Brain microvascular endothelial cell (primary cell): Measurements from ENCODE around the gene NT5DC3.

Source experiments
- DNase-seq: peaks from one replicate; pipeline ENCODE4 v3.0.0-alpha.2; 2020
- H3K27ac ChIP-seq: fragments of 250-450 bp; sonication (Bioruptor Pico); 2 replicates; pipeline ENCODE4 v1.5.1; 2020; ENCODE audit warnings: mild to moderate bottlenecking, moderate library complexity
- H3K27me3 ChIP-seq: fragments of 250-450 bp; sonication (Bioruptor Pico); replicated peaks from 2 replicates; pipeline ENCODE4 v1.5.1; 2020; ENCODE audit warnings: mild to moderate bottlenecking
- H3K36me3 ChIP-seq: fragments of 250-450 bp; sonication (Bioruptor Pico); replicated peaks from 2 replicates; pipeline ENCODE4 v1.5.1; 2020; ENCODE audit warnings: mild to moderate bottlenecking
- H3K4me3 ChIP-seq: 2 replicates; pipeline ENCODE4 v1.5.1; 2011; ENCODE audit warnings: low read depth, mild to moderate bottlenecking, control low read depth, low read length, moderate library complexity
- CTCF ChIP-seq: IDR thresholded peaks from 2 replicates; pipeline ENCODE4 v1.5.1; 2011; ENCODE audit warnings: low read depth, mild to moderate bottlenecking, moderate library complexity, low read length, control low read depth, inconsistent platforms; ENCODE audit errors: missing control alignments
- in situ Hi-C: cut with HindIII; loops from 2 replicates; pipeline ENCODE4 v1.10.0; 2017; ENCODE audit warnings: low sequenced_read_pairs, low pct_ligation_motif_present

Gene NT5DC3

DNA sequence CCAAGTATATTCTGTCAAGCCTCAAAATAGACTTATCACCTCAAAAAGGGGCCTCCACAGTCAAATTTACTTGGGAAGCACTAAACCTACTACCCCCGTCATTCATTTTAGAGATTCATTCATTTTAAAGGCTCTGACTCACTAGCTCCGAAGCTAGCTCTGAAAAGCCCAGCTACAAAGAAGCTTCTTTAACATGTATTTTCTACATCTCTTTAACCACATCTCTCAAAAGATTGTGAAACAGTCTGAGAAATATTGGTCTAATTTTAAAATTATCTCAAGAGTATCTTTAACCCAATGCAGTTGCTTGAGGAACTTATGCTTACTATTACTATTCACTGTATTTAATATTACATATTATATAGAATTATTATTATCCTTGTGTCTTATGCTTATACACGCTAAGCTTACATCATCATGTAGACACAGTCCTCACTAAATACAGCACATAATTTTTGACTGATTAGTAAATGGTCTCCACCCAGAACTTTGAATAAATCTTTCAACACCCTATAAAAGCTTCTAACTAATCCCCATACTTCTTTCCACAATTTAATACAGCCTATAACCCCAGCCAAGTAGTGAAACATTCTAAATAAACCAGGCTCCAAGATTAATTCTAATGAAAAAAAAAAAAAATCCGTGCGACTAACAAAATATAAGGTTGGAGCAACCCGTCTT is 7.8 kb downstream of the NT5DC3 start:
- Histone ChIP-seq H3K4me3 (no peak overlapping the region), H3K27me3 (no peaks in the 10 kb centered on the region), H3K27ac (no peak overlapping the region), H3K36me3 (no peaks in the 10 kb centered on the region)
- TF ChIP-seq CTCF, result no peak
- in situ Hi-C loops, result no loop called here
- no peak for DNase-seq

- Histone ChIP-seq H3K27me3 (no peaks in the 10 kb centered on the region), H3K36me3 (no peaks in the 10 kb centered on the region), H3K4me3 (no peak overlapping the region), H3K27ac (no peak overlapping the region)
- TF ChIP-seq CTCF, result no peak
- no peak for DNase-seq
- in situ Hi-C loops, result no loop called here
Measured at GRCh38 chr12:103832048-103832997, 8.7 kb downstream of the NT5DC3 start.

DNA sequence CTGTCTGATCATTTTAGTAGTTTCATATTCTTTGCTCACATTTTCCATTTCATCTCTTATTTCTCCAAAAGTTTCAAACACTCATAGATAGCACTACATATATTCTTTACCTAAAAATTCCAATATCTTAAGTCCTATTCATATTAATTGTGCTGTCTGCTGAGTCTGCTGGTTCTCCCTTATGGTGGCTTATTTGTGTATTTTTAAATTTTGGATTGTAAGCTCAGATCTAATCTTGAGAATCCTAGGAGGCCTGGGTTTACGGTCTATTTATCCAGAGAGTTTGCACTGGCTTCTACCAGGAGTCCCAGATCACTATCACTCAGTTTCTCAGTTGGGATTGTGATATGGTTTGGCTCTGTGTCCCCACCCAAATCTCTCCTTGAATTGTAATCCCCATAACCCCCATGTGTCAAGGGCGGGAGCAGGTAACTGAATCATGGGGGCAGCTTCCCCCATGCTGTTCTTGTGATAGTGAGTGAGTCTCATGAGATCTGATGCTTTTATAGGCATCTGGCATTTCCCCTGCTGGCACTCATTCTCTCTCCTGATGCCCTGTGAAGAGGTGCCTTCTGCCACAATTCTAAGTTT is 10.2 kb downstream of the NT5DC3 start:
- TF ChIP-seq CTCF, result no peak
- no peak for DNase-seq
- Histone ChIP-seq H3K36me3 (no peaks in the 10 kb centered on the region), H3K27ac (no peak overlapping the region), H3K27me3 (no peaks in the 10 kb centered on the region), H3K4me3 (no peak overlapping the region)
- in situ Hi-C loops, result no loop called here

DNA sequence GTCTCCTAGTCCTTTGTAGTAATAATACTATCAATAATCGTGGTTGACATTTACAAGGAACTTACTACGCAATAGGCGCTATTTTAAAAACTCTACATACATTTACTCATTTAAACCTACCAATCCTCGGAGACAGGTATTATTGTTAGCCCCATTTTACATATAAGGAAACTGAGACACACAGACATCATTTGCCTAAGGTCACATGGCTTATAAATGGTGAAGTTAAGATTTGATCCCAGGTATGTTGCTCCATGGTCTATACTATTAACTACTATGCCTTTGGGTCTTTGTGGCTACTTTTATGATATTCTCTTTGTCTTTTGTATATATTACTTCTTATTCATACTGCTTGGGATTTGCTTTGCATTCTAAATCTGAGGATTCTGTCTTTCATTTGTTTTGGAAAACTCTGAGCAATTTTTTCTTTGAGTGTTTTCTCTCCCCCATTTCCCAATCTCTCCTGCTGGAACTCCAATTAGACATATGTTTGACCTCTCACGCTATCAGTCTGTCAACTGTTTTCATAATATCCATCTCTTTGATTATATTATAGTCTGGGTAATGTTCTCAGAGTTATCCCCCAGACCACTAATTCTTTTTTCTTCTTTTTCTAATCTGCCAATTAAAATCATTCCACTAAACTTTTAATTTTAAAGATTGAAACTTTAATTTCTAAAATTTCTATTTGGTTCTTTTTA is 10.9 kb downstream of the NT5DC3 start:
- TF ChIP-seq CTCF, result no peak
- in situ Hi-C loops, result no loop called here
- H3K36me3 ChIP-seq, result no peaks in the 10 kb centered on the region
- no peak for DNase-seq
- no peak overlapping the region for H3K4me3 ChIP-seq
- no peak overlapping the region for H3K27ac ChIP-seq
- H3K27me3 ChIP-seq, result no peaks in the 10 kb centered on the region

GRCh38 chr12:103829092-103829491 is 11.9 kb downstream of the NT5DC3 start:
- in situ Hi-C loops, result no loop called here
- no peak overlapping the region for H3K27ac ChIP-seq
- no peaks in the 10 kb centered on the region for H3K36me3 ChIP-seq
- no peak for TF ChIP-seq CTCF
- no peak overlapping the region for H3K4me3 ChIP-seq
- DNase-seq, result no peak
- no peaks in the 10 kb centered on the region for H3K27me3 ChIP-seq
